ENCODE results near the gene FBLN1. TPM values are rescaled to one million over a fixed set of nuclear protein-coding genes. Genes with fewer than 3 reads are reported as not detected.

FBLN1 gene
- total RNA-seq, 1 donor from 2014 or later: 271 TPM

DNA sequence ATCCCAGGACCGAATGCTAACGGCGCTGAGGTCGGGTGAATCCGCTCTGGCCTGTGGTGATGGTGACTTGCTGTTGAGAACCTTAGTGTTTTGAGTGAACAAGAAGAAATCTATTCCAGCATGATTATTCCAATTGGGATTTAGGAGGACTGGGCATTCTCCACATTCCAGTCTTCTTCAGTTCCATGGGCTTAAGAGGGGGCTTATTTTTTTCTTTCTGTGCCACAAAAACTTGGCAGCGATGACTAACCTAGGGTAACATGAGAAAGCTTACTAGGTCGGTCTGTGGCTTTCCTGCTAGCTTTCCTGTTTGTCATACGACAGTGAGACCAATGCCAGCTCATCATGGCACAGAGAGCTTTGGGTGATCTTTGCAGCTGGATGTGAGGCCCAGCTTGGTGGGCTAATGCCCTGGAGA is 106.1 kb downstream of the FBLN1 start:
- DNase-seq (ENCODE audit: extremely low spot score, unreplicated experiment): no peak
- H3K4me1 Mint-ChIP-seq (ENCODE audit: unreplicated experiment): peaks cover 23% of the 10 kb centered on the region
- TF ChIP-seq, protein P1, sequence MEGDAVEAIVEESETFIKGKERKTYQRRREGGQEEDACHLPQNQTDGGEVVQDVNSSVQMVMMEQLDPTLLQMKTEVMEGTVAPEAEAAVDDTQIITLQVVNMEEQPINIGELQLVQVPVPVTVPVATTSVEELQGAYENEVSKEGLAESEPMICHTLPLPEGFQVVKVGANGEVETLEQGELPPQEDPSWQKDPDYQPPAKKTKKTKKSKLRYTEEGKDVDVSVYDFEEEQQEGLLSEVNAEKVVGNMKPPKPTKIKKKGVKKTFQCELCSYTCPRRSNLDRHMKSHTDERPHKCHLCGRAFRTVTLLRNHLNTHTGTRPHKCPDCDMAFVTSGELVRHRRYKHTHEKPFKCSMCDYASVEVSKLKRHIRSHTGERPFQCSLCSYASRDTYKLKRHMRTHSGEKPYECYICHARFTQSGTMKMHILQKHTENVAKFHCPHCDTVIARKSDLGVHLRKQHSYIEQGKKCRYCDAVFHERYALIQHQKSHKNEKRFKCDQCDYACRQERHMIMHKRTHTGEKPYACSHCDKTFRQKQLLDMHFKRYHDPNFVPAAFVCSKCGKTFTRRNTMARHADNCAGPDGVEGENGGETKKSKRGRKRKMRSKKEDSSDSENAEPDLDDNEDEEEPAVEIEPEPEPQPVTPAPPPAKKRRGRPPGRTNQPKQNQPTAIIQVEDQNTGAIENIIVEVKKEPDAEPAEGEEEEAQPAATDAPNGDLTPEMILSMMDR (conservative IDR thresholded peaks at IDR 0.05): no peak
- no peak overlapping the region for H3K27ac Mint-ChIP-seq
- no peaks in the 10 kb centered on the region for H3K36me3 Mint-ChIP-seq
- no peaks in the 10 kb centered on the region for H3K9me3 Mint-ChIP-seq
- peaks cover 11% of the 10 kb centered on the region for H3K27me3 Mint-ChIP-seq
- H3K4me3 Mint-ChIP-seq: no peak overlapping the region

DNA sequence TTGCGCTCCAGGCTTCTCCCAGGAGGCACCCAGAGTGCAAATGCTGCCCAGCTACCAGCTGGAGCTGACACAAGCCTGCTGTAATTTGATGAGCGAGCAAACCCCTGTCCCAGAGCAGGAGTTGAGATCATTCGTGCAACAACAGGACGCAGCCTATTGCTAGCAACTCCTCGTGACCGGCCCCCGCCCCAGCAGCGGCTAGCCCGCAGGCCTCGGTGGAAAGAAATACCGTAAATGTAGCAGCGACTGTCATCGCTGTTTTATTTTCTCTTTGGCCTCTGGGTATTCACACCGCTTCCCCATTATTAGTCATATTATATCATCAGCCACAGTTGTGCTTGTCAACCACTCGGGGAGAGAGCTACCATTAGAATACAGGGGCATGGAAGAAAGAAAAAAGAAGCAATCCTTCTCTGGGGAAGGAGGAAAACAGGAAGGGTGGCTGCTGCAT is 109.8 kb downstream of the FBLN1 start:
- no peak for DNase-seq (ENCODE audit: extremely low spot score, unreplicated experiment)
- TF ChIP-seq, protein P1 (conservative IDR thresholded peaks at IDR 0.05): no peak
- Mint-ChIP-seq H3K36me3 (no peaks in the 10 kb centered on the region), H3K4me1 (ENCODE audit: unreplicated experiment) (peaks cover 12% of the 10 kb centered on the region), H3K4me3 (peak overlapping the region; percentile 29), H3K27me3 (peaks cover 11% of the 10 kb centered on the region), H3K9me3 (no peaks in the 10 kb centered on the region), H3K27ac (peak overlapping the region; percentile 77)

DNA sequence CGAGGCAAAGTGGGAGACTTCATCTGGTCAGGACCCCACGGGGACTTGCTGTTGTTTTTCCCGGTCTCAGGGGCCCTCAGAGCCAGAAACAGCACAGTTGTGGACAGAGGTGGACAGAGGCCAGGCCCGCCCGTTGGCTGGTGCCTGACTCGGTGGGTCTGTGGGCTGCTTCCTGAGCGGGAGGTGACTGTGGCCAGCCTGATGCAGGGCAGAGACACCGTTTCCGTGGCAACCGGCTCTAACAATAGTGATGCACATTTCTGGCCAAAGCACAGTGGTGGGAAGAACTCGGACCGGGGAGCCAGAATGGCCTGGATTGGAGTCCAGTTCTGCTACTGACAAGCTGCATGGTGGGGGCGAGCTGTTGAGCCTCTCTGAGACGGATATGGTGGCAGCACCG is 110.3 kb downstream of the FBLN1 start:
- Mint-ChIP-seq H3K4me3 (peak overlapping the region; percentile 29), H3K27me3 (peaks cover 11% of the 10 kb centered on the region), H3K36me3 (no peaks in the 10 kb centered on the region), H3K9me3 (no peaks in the 10 kb centered on the region), H3K4me1 (ENCODE audit: unreplicated experiment) (peaks cover 12% of the 10 kb centered on the region), H3K27ac (peak overlapping the region; percentile 77)
- DNase-seq (ENCODE audit: extremely low spot score, unreplicated experiment): no peak
- TF ChIP-seq, protein P1 (conservative IDR thresholded peaks at IDR 0.05): no peak

DNA sequence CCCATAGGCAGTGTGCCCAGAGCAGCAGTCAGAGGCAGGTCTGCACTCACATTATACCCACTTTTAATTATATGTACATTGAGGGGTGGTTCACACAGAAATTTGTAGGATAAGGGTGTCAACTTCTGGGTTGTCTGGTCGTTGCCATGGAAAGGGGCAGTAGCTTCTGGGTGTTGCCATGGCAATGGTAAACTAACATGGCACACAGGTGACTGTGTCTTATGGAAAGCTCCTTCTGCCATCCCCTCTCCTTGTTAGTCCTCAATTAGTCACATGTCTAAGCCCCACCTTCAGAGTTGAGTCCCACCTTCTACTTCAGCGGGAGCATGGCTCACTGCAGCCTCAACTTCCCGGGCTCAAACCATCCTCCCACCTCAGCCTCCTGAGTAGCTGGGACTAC is 112.7 kb downstream of the FBLN1 start:
- Mint-ChIP-seq H3K36me3 (no peaks in the 10 kb centered on the region), H3K4me3 (no peak overlapping the region), H3K4me1 (ENCODE audit: unreplicated experiment) (peaks cover 12% of the 10 kb centered on the region), H3K27ac (no peak overlapping the region), H3K9me3 (no peaks in the 10 kb centered on the region), H3K27me3 (peaks cover 4% of the 10 kb centered on the region)
- no peak for DNase-seq (ENCODE audit: extremely low spot score, unreplicated experiment)
- TF ChIP-seq, protein P1 (conservative IDR thresholded peaks at IDR 0.05): no peak

DNA sequence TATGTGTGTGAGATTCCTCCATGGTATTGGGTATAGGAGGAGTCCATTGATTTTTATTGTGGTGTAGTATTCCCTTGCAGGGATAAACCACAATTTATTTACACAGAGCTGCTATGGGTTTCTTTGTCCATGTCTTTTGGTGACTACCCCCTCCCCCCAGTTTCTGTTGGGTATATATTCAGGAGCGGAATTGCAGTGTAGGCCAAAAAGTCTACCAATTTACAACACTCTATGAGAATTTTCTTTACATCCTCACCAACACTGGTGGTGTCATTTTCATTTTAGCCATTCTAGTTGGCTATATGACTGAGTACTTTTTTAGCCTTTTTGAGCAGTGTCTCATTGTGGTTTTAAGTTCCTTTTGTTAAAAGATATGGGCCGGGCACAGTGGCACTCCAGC is 113.7 kb downstream of the FBLN1 start:
- no peak for DNase-seq (ENCODE audit: extremely low spot score, unreplicated experiment)
- no peaks in the 10 kb centered on the region for H3K36me3 Mint-ChIP-seq
- TF ChIP-seq, protein P1 (conservative IDR thresholded peaks at IDR 0.05): no peak
- H3K27me3 Mint-ChIP-seq: peaks cover 4% of the 10 kb centered on the region
- no peaks in the 10 kb centered on the region for H3K9me3 Mint-ChIP-seq
- H3K27ac Mint-ChIP-seq: no peak overlapping the region
- H3K4me3 Mint-ChIP-seq: no peak overlapping the region
- peaks cover 11% of the 10 kb centered on the region for H3K4me1 Mint-ChIP-seq (ENCODE audit: unreplicated experiment)

DNA sequence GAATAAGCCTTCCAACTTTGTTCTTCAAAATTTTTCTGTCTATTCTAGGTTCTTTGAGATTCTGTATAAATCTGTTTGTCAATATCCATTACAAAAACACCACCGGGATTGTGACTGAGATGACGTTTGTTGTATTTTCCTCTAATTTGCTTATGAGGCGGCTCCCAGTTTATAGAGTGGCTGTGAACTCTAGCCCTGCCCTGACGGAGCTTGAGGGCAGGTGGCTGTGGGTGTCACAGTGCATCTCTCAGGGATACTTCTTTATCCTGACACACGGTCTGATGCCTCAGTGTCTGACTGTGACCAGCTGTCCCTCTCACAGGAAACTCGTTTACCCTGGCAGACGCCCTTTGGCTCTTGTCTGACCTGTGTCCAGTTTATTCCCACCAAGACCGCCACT is 115.3 kb downstream of the FBLN1 start:
- Mint-ChIP-seq H3K27me3 (no peaks in the 10 kb centered on the region), H3K4me3 (no peak overlapping the region), H3K9me3 (no peaks in the 10 kb centered on the region), H3K27ac (no peak overlapping the region), H3K36me3 (no peaks in the 10 kb centered on the region), H3K4me1 (ENCODE audit: unreplicated experiment) (no peaks in the 10 kb centered on the region)
- TF ChIP-seq, protein P1 (conservative IDR thresholded peaks at IDR 0.05): no peak
- no peak for DNase-seq (ENCODE audit: extremely low spot score, unreplicated experiment)

All from type B pancreatic cell (in vitro differentiated cells).